ENCODE results near the gene FILIP1L. TPM values are rescaled to one million over a fixed set of nuclear protein-coding genes. Genes with fewer than 3 reads are reported as not detected.
A peak's percentile ranks its signal among the peaks of the same experiment; 100 is the strongest.

The FILIP1L gene
- total RNA-seq, 2 donors from 2014 or later, result 0.19 TPM; not detected in 1

DNA sequence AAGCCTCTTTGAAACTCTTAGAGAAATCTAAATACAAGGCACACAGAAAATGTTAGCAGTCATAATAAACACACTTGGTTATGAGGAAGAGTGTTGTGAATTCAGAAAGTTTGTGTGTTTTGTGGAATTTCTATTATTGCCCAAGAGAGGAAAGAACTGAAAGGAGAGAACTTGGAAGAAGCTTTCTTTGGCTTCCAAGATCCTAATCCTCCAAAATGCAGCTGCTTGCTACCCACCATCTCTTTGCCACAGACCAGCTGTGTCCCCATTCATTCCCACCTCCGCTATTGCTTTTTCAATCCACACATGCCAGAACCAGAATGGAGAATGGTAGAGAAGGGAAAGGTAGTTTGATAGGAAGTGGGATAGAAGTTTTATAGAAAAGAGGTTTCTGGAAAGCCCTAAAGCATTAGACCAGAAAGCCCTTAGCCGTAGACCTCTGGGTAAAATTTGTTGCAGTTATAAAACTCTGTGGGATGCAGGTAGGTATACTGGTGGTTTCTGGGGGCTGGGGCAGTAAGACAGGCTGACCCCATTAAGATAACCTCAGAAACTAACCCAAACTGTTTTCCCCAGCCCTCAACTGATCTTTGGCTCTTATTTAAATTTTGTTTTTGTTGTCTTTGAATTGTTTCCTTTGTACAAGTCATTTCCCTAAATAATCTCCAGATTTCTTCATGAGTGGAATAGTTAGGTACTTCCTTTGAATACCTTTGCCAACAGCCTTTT lies 108.5 kb downstream of the FILIP1L start:
- no peak for DNase-seq (ENCODE audit: low spot score)
- no peak for ATAC-seq
- H3K4me3 Mint-ChIP-seq, result no peak overlapping the region
- H3K4me1 Mint-ChIP-seq (ENCODE audit: low read depth in 2 of 2), result peaks cover 0 to 8% of the 10 kb centered on the region in 2 donors
- H3K27ac Mint-ChIP-seq, result no peak overlapping the region
- H3K36me3 Mint-ChIP-seq, result no peaks in the 10 kb centered on the region
- no peaks in the 10 kb centered on the region for H3K27me3 Mint-ChIP-seq
- H3K9me3 Mint-ChIP-seq, result no peaks in the 10 kb centered on the region

DNA sequence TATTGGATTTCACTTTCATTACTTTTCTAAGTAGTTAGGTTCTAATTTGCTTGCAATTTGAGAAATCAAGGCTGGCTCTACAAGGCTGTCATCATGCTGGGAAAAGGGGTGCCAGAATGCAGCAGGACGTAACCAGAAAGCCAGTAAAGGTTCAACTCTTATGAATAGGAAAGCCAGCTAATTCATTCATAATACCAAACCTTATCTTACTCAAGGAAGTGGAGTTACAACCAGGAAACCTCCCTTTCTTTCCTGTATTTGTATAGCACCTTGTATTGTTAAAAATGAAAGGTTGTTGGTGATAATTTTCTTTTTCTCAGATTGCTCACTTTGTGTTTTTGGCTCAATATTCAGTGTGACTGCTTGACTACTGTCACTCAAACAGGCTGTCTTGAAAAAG lies 109.4 kb downstream of the FILIP1L start:
- H3K27me3 Mint-ChIP-seq, result no peaks in the 10 kb centered on the region
- H3K4me1 Mint-ChIP-seq (ENCODE audit: low read depth in 2 of 2), result peaks cover 0 to 8% of the 10 kb centered on the region in 2 donors
- DNase-seq (ENCODE audit: low spot score), result no peak
- H3K4me3 Mint-ChIP-seq, result no peak overlapping the region
- no peaks in the 10 kb centered on the region for H3K9me3 Mint-ChIP-seq
- ATAC-seq, result no peak
- no peaks in the 10 kb centered on the region for H3K36me3 Mint-ChIP-seq
- no peak overlapping the region for H3K27ac Mint-ChIP-seq

DNA sequence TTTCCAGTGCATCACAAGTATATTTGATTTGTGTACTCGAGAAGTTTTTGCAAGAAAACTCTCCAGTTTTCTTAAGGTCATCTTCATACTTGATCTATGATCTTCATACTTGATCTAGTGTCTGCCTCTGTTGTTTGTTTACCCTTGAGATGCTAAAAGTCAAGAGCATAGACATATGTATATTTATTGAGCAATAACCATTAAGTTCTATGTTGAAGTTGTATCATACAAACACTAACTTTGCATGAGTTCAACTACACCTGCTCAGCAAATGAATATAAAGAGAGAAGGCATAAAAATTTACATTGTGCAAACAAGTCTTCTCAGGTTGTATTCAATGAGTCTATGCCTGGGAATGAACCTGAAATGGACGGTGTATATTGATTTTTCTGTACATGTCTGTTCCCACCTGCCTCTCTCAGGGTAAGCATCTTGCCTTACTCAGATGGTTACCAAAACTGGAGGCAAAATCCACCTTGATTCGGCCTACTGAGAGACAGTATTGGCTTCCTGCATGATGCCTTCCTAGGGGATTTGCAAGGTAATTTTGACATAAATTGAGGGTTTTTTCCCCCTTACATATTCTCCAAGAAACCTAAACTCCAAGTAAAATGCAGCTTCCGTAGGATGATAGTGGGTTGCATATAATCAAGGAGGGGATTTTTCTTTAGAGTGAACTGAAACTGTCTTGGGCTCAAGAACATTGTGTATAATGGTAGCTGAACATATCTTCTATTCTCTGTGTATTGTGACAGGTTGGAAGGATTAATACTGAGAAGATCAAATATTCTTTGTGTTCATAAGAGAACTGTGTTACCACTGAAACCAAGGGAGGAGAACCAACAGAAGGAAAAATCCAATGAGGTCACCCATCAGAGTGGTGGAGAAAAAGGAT lies 110.4 kb downstream of the FILIP1L start:
- Mint-ChIP-seq H3K36me3 (no peaks in the 10 kb centered on the region), H3K4me3 (no peak overlapping the region), H3K4me1 (ENCODE audit: low read depth in 2 of 2) (peaks cover 0 to 5% of the 10 kb centered on the region in 2 donors), H3K27me3 (no peaks in the 10 kb centered on the region), H3K27ac (no peak overlapping the region), H3K9me3 (no peaks in the 10 kb centered on the region)
- DNase-seq (ENCODE audit: low spot score), result no peak
- ATAC-seq, result no peak

DNA sequence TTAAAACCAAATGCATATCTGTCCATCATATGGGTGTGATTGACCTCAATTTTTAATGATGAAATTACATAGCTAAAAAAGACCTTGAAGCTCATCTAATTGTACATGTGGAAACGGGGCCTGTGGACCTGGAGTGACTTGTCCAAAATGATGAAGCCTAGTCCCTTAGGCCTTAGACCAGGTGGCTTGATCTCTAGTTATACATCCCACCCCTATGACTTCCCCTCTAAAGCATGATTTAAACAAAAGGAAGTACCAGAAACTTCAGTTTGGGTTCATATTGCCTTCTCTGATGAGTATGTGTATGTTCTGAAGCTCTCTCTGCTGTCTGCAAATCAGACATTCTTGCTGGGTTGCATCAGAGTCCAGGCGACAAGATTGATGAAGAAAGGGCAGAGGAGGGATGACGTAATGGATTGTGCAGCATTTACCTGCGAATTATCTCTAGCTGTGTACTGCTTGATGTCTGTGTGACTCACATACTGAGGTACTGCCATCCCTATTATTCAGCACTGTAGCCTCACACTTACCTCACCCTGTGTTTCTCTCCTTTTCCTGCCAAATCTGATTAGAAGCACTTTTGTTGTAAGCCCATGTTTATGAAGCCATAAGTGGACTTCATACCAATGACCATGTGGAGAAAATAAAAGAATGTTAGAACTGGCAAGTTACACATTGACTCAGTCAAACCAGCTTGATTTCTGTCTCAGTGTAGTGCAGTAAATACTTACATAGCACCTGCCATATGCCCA lies 111.5 kb downstream of the FILIP1L start:
- no peak for DNase-seq (ENCODE audit: low spot score)
- no peak overlapping the region for H3K4me3 Mint-ChIP-seq
- H3K27me3 Mint-ChIP-seq, result no peaks in the 10 kb centered on the region
- peak; percentile 60 to 71 for ATAC-seq
- no peaks in the 10 kb centered on the region for H3K9me3 Mint-ChIP-seq
- H3K4me1 Mint-ChIP-seq (ENCODE audit: low read depth in 2 of 2), result peaks cover 0 to 5% of the 10 kb centered on the region in 2 donors
- no peaks in the 10 kb centered on the region for H3K36me3 Mint-ChIP-seq
- H3K27ac Mint-ChIP-seq, result no peak overlapping the region

DNA sequence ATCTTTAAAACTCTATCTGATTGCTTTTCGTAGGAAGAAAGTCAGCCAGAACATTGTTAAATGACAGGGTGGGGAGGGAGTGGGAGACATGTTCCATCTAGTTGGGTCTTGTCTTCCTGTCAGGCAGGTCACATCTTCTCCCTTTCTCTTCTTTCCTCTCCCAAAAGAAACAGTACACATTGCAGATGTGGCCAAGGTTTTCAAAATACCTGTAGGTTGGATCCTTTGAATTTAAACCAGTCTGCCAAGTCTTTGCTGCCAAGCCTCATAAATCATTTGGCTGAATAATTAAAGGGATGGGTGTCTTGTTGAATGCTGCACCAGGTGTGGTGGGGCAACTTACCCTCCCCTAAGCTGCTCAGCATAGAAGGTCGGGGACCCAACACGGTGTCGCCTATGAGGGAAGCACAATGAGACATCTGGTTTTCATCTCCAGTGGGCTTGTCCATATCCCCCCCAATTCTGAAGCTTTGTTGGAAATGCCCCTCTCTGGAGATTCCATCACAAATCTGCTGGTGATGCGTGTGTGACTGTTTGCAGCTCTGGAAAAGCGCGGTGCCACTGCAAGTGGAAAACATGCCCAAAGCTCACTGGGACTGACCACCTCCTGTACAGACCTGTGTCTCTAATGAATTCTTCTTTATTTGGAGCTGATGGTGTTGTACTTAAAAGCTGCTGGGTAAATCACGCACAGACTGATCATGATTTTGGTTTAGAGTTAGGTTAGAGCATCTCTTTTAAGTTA lies 112.6 kb downstream of the FILIP1L start:
- Mint-ChIP-seq H3K36me3 (peaks cover 2% of the 10 kb centered on the region), H3K9me3 (no peaks in the 10 kb centered on the region), H3K4me3 (no peak overlapping the region), H3K27me3 (no peaks in the 10 kb centered on the region), H3K27ac (no peak overlapping the region), H3K4me1 (ENCODE audit: low read depth in 2 of 2) (peaks cover 0 to 5% of the 10 kb centered on the region in 2 donors)
- no peak for ATAC-seq
- no peak for DNase-seq (ENCODE audit: low spot score)

DNA sequence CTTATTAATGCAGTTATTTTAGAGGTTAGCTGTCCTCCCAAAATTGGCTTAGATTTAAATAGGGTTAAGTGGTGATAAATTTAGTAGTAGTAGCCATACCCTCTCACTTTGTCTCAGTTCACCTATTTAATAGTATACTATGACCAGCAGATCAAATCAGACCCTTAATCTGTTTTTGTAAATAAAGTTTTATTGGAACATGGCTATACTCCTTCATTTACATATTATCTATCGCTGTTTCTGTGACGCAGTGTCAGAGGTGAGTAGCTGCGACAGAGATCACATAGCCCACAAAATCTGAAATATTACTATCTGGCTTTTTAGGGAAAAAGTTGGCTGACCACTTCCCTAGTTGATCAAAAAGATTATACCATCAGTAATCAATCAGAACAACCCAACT lies 113.2 kb downstream of the FILIP1L start:
- no peak for DNase-seq (ENCODE audit: low spot score)
- ATAC-seq, result no peak
- H3K27ac Mint-ChIP-seq, result no peak overlapping the region
- H3K4me1 Mint-ChIP-seq (ENCODE audit: low read depth in 2 of 2), result peaks cover 0 to 5% of the 10 kb centered on the region in 2 donors
- H3K4me3 Mint-ChIP-seq, result no peak overlapping the region
- no peaks in the 10 kb centered on the region for H3K27me3 Mint-ChIP-seq
- H3K36me3 Mint-ChIP-seq, result peaks cover 9% of the 10 kb centered on the region
- peaks cover 4% of the 10 kb centered on the region for H3K9me3 Mint-ChIP-seq

DNA sequence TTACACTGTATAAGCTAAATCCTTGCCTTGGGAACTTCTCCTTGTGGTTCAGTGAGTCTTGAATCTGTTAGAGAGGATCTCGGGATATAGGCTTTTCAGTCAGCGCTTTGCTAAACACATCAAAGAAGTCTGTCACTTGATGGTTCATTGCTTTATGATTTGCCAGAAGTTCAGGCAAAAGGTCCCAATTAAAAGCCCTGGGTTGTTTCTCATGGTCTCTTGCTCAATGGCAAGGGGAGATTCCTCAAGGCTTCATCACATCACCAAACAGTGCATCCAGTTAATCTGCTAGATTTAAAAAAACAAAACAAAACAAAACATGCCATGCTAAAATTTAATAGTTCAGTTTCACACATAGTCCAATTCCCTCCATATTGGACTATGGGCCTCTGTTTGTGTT lies 114.8 kb downstream of the FILIP1L start:
- H3K36me3 Mint-ChIP-seq, result peaks cover 14% of the 10 kb centered on the region
- H3K27me3 Mint-ChIP-seq, result no peaks in the 10 kb centered on the region
- H3K4me3 Mint-ChIP-seq, result no peak overlapping the region
- DNase-seq (ENCODE audit: low spot score) (no peak), ATAC-seq (no peak)
- H3K9me3 Mint-ChIP-seq, result peaks cover 5% of the 10 kb centered on the region
- H3K4me1 Mint-ChIP-seq (ENCODE audit: low read depth in 2 of 2), result peaks cover 0 to 5% of the 10 kb centered on the region in 2 donors
- H3K27ac Mint-ChIP-seq, result no peak overlapping the region

DNA sequence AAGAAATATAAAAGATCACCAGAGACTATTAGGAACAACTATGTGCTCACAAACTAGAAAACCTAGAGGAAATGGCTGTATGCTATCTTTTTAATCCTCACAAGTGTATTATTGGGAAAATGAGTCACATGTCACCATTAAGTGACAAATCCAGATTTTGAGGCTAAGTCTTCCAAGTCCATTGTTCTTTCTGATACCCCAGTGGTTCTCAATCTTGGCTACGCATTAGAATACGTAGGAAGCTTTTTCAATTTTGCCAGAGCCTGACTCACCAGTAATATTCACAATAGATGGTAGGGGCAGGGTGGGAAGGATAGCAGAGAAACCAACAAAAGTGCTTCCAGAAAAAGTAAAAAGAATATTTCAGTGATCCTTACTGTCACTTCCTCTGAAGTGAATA lies 117.0 kb downstream of the FILIP1L start:
- no peaks in the 10 kb centered on the region for H3K27me3 Mint-ChIP-seq
- ATAC-seq (no peak), DNase-seq (ENCODE audit: low spot score) (no peak)
- H3K36me3 Mint-ChIP-seq, result peaks cover 25% of the 10 kb centered on the region
- no peak overlapping the region for H3K27ac Mint-ChIP-seq
- no peak overlapping the region for H3K4me3 Mint-ChIP-seq
- peaks cover 9% of the 10 kb centered on the region for H3K9me3 Mint-ChIP-seq
- H3K4me1 Mint-ChIP-seq (ENCODE audit: low read depth in 2 of 2), result no peaks in the 10 kb centered on the region

DNA sequence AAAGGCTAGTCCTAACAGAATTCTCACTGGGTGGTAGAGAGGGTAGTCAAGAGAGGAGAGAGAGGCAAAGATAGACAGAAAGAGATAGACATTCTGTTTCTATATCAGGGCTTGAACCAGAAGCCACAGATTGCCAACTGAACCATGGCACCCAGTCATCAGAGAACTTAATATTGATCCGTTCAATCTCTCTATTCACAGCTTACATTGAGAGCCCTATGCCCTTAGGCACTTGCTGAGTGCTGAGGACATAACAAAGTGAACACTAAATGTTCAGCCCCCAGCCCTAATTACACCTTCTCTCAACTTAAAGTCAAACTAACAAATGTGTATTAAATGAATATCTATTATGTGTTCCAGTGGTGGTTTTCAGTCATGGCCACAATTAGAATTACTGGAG lies 124.1 kb downstream of the FILIP1L start:
- Mint-ChIP-seq H3K4me3 (no peak overlapping the region), H3K9me3 (peaks cover 4% of the 10 kb centered on the region), H3K4me1 (ENCODE audit: low read depth in 2 of 2) (no peaks in the 10 kb centered on the region), H3K27me3 (no peaks in the 10 kb centered on the region), H3K27ac (no peak overlapping the region), H3K36me3 (peaks cover 14% of the 10 kb centered on the region)
- DNase-seq (ENCODE audit: low spot score) (no peak), ATAC-seq (no peak)

DNA sequence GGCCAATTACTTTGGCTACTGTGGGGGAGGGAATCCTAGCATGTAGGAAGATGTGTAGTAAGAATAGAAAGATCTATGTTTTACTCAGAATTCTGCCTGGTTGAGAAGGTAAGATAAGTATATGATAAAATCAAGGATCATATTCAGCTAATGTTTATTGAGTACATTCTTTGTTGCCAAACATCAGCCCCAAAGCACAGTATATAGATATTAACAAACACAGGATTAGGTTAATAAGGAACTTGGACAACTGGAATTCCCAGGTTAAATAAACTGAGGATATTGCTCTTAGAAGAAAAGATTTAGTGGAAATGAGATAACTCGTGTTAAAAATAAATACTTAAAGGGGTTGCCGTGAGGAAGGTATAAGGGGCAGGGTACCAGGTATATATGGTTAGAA lies 129.6 kb downstream of the FILIP1L start:
- ATAC-seq, result no peak

DNA sequence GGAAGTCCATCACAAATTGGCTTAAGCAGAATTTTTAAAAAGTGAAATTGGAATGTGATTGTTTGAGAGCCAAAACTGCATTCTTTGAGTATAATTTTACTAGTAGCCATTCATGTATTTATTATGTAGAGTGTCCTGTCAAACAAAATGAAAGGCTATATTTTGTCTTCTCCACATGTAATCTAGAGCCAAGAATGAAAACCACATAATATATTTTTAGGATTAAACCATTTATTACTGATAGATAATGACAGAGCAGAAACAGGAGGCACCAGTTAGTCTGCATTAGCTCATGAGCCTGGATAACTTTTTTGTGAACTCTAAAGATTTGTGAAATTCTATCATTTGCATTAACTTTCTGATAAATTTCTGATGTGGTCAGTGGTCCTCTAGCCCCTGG lies 130.2 kb downstream of the FILIP1L start:
- no peak for DNase-seq (ENCODE audit: low spot score)
- no peak overlapping the region for H3K27ac Mint-ChIP-seq
- H3K36me3 Mint-ChIP-seq, result no peaks in the 10 kb centered on the region
- no peaks in the 10 kb centered on the region for H3K4me1 Mint-ChIP-seq (ENCODE audit: low read depth in 2 of 2)
- no peaks in the 10 kb centered on the region for H3K27me3 Mint-ChIP-seq
- ATAC-seq, result no peak
- no peak overlapping the region for H3K4me3 Mint-ChIP-seq
- no peaks in the 10 kb centered on the region for H3K9me3 Mint-ChIP-seq

More for the DNA sequence above, 129.6 kb downstream of the FILIP1L start:
- H3K4me3 Mint-ChIP-seq, result no peak overlapping the region
- no peaks in the 10 kb centered on the region for H3K36me3 Mint-ChIP-seq
- no peak for DNase-seq (ENCODE audit: low spot score)
- H3K4me1 Mint-ChIP-seq (ENCODE audit: low read depth in 2 of 2), result no peaks in the 10 kb centered on the region
- no peak overlapping the region for H3K27ac Mint-ChIP-seq
- no peaks in the 10 kb centered on the region for H3K9me3 Mint-ChIP-seq
- no peaks in the 10 kb centered on the region for H3K27me3 Mint-ChIP-seq

DNA sequence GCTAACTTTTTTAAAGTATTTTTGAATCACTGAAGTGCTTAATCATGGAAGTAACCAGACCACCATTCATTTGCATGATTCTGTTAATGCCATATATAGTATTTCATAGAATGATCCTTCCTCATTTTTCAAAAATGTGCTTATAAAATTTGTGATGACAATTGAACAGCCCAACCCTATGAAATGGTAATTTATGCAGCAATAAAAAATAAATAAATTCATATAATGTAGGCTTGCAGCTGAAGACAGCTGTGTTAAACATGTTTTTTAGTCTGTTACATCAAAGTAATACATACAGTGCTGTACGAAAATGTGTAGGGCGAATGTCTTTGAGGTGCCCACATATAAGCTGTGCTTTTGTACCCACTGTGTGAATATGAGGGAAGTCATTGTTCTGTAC lies 131.7 kb downstream of the FILIP1L start:
- DNase-seq (ENCODE audit: low spot score), result no peak
- ATAC-seq, result no peak
- no peaks in the 10 kb centered on the region for H3K9me3 Mint-ChIP-seq
- H3K27me3 Mint-ChIP-seq, result no peaks in the 10 kb centered on the region
- H3K4me3 Mint-ChIP-seq, result no peak overlapping the region
- H3K36me3 Mint-ChIP-seq, result no peaks in the 10 kb centered on the region
- H3K4me1 Mint-ChIP-seq (ENCODE audit: low read depth in 2 of 2), result no peaks in the 10 kb centered on the region
- H3K27ac Mint-ChIP-seq, result no peak overlapping the region

DNA sequence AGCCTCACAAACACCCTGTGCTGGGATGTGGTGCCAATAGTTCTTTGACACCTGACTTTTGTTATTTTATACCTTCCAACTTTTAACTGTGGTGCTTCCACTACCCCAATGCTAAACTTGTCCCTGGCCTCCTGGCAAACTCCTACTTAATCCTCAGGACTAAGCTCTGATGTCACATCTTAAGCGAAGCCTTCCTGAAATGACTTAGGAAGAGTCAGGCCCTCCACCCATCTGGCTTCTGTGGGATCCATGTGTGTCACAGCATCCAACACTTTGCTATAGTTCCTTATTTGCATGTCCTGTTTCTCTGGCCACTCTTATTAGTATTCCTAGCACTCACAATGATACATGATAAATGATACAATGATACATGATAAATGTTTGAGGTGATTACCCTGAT lies 133.2 kb downstream of the FILIP1L start:
- Mint-ChIP-seq H3K9me3 (no peaks in the 10 kb centered on the region), H3K36me3 (peaks cover 4% of the 10 kb centered on the region), H3K4me3 (no peak overlapping the region), H3K27ac (no peak overlapping the region), H3K4me1 (ENCODE audit: low read depth in 2 of 2) (no peaks in the 10 kb centered on the region), H3K27me3 (no peaks in the 10 kb centered on the region)
- DNase-seq (ENCODE audit: low spot score) (no peak), ATAC-seq (no peak)
